GM18867 (cell line): ENCODE measurements around the gene RFX4.
A peak's percentile ranks its signal among the peaks of the same experiment; 100 is the strongest.
"Not testable (repeated sequence)": the region's sequence is repeated elsewhere in the genome, so short reads cannot be mapped to it uniquely, and the experiment has no call there.

Experiments
- ATAC-seq: cut with Tn5 transposase; IDR thresholded peaks from one replicate; pipeline ENCODE4 v1.9.1; 2021; ENCODE audit warnings: mild to moderate bottlenecking, moderate library complexity; ENCODE audit not compliant: unreplicated experiment

Gene RFX4

DNA sequence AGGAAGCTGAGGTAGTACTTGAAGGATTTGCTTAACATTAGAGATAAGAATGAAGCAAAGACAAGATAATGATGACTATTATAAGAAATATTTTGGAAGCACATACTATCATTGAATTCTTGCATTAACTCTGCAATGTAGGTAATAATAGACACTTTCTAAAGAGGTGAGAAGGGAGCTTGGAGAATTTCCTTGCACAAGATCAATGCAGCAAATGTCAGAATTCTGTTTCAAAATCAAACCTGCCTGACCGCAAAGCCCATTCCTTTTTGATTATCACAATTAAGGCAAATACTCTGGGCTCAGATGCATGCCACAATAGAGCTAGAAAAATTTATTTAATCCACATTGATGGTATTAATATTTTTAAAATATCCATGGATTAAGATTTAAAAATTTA is 141.3 kb downstream of the RFX4 start:
- ATAC-seq: no peak

- ATAC-seq: no peak
These were observed 142.1 kb downstream of the RFX4 start for GRCh38 chr12:106724934-106725333.

DNA sequence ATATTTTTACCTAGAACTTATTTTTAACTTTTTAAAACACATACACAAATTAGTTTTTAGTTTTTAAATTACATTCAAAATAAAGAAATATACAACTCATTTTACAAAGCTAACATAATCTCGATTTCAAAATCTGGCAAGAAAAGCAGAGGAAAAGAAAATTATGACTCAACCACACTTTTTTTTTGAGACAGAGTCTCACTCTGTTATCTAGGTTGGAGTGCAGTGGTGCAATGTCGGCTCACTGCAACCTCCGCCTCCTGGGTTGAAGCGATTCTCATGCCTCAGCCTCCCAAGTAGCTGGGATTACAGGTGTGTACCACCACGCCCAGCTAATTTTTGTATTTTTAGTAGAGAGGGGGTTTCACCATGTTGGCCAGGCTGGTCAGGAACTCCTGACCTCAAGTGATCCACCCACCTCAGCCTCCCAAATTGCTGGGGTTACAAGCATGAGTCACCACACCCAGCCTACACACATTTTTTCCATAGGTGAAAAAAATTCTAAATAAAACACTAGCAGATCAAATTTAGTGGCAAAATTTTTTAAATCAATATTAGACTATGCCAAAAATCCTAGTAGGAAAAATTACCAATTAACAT is 143.9 kb downstream of the RFX4 start:
- not testable (repeated sequence) for ATAC-seq

DNA sequence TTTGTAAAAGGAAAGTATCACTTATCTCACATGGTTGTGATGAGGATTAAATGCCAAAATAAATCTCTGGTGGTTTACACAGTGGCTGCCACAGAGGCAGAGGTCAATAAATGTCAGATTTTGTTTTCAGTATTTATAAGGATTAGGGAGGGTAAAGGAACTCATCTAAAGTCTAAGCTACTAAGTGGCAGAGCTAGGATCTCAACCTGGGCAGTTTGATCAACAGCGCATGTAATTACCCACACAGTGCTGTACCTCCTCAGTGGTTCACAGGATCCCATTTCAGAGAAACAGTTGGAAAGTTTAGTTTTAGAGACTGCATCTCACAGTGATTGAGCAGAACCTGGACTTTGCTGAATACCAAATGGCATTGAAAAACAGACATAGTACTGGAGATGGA is 146.8 kb downstream of the RFX4 start:
- ATAC-seq: no peak

- ATAC-seq: no peak
These were observed 150.1 kb downstream of the RFX4 start for GRCh38 chr12:106732890-106733289.

DNA sequence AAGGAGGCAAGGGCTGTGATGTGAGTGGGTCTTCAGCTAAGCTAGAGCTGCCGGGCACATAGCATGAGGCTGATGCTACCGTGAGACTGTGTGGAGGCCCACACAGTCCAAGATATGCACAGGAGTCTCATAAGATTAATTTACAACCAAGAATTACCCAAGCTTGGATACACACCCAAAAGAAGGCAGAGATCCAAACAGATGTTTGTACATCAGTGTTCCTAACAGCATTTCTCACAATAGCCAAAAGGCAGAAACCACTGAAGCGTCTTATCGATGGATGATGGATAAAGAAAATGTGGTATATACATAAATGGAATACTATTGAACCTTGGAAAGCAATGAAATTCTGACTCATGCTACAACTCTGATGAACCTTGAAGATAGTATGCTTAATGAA is 150.9 kb downstream of the RFX4 start:
- ATAC-seq: no peak

GRCh38 chr12:106736051-106736957 is 153.5 kb downstream of the RFX4 start:
- ATAC-seq: no peak

GRCh38 chr12:106739318-106739717 is 156.5 kb downstream of the RFX4 start:
- ATAC-seq: no peak

- no peak for ATAC-seq
These were observed 157.2 kb downstream of the RFX4 start for GRCh38 chr12:106739815-106740530.

DNA sequence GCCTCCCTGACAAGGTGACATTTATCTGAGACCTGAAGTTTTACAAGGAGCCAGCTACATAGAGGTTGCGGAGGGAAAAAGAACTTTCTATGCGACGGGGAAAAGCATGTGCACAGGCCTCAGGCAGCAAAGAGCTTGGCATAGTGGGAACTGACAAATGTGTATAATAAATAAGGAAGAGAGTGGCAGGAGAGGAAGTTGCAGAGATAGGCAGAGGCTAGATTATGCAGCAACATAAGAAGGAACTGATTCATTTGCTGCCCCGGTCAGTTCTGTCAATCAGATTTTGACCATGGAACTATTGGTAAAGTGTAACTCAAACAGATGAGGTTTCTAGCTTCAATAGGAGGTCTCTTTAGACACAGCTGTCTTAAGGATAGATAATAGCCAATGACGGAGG is 158.0 kb downstream of the RFX4 start:
- ATAC-seq: no peak

- no peak for ATAC-seq
These were observed 158.4 kb downstream of the RFX4 start for GRCh38 chr12:106741247-106741646.

DNA sequence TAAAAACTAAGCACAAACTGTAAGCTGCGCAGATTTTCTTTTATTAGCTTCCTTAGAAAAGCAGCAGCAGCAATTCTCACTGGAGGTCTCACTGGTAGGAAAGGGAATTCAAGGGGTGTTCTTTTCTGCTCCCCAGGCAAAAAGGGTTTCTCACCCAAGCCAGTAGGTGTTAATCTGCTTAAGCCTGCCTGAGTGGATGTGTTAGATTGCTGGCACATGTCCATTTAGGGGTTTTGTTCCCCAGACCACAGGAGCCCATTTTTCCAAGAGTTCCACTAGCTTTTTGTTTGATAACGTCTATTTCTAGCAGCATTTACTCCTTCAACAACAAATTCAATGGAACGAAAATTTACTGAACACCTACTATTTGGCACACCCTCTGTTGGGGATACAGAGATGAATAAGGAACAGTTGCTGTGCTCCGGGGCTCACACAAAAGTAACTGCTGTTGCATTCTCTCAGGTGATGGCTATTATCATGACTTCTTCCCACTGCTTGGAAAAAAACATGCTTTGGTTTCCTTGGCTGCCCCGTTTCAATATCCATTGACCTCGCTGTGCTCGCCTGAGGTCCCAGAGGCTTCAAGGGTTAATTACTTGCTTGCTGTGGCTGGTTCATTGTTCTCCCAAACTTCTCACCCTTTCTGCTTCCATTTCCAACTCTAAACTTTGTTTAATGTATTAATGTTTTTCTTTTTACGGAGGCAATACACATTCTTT is 160.6 kb downstream of the RFX4 start:
- no peak for ATAC-seq

DNA sequence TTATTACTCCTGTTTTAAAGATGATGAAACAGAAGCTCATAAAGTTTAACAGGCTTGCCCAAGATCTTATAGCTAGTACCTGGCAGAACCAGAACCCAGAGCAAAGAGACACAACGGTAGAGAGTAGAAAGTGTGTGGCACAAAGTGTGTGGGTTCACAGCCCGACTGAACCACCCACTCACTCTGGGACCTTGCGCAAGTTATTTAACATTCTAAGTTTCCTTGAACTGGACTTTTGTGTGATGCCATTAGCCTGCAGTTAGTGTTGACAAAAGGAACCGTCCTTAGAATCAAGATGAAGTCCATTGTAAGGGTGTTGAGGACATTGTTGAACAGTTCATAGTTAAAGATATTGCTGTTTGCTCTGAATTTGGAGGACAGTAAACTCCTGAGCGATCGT is 161.8 kb downstream of the RFX4 start:
- ATAC-seq: no peak

GRCh38 chr12:106745181-106745745 is 162.5 kb downstream of the RFX4 start:
- ATAC-seq: no peak

GRCh38 chr12:106747973-106748436 is 165.2 kb downstream of the RFX4 start:
- ATAC-seq: no peak

DNA sequence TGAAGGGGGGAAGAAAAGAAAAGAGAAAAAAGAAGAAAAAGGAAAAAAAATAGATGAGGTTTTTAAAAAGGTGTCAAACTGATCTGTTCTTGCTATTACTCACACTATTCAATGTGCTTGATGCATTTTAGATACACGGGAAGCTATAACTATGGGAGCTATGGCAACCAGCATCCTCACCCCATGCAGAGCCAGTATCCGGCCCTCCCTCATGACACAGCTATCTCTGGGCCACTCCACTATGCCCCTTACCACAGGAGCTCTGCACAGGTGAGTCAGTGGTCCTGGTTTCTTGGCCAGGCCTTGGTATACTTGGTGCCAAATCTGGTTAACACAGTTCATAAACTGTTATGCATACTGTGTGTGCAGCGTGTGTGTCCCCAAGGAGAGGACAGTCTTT is 167.7 kb downstream of the RFX4 start:
- no peak for ATAC-seq

GRCh38 chr12:106753526-106753925 is 170.7 kb downstream of the RFX4 start:
- peak; percentile 100 for ATAC-seq

- ATAC-seq: no peak
These were observed 171.5 kb downstream of the RFX4 start for GRCh38 chr12:106754331-106754730.

DNA sequence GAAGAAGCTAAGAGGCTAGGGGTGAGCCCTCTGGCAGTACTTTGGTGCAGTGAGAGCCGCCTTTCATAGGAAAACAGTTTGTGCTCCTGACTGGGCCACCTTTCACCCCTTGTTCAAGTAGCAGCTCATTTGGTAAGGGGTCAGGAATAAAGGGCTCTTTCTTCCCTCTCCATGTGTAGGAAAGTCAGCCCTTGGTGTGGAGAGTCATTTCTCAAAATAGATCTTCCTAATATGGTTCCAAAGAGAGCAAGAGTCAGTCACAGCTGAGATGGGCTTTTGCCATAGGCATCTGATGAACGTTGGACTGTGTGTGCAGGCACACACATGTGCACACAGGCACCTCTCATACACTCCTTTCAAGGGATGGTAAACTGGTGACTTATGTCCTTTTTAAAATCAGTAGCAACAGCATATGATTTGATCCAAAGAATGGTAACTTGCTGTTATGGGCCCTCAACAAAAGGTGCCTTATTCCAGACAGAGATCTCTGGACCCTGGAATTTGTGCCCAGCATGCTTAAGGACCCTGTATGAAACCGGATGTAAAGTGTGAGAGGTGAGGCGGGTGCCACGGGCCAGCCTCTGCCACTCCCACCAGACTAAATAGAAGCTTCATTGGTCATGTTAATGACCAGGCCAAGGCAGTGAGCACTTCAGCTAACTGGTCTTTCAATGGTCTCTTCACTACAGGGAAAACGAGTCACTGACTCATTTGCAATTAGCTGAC is 175.0 kb downstream of the RFX4 start:
- ATAC-seq: no peak
